Naive thymus-derived CD4-positive, alpha-beta T cell (primary cell): Measurements from ENCODE around the gene GLYAT. TPM values are rescaled to one million over a fixed set of nuclear protein-coding genes. Genes with fewer than 3 reads are reported as not detected.

ENCODE experiments used
- ATAC-seq: fragments of 150-1000 bp; cut with Tn5 transposase; 2 replicates; pipeline ENCODE4 v1.10.0; 2021; ENCODE audit warnings: mild to moderate bottlenecking, moderate library complexity
- CTCF ChIA-PET: fragments of 350-600 bp; sonication (Branson Sonifier 250); formaldehyde crosslinking; loops from one replicate; lab custom pipeline; 2021; ENCODE audit warnings: antibody characterized with exemption; lab: Charles Lee
- POLR2A ChIA-PET: fragments of 350-600 bp; sonication (Branson Sonifier 250); formaldehyde crosslinking; loops from one replicate; lab custom pipeline; 2021; ENCODE audit warnings: antibody characterized with exemption, inconsistent platforms; lab: Charles Lee
- DNase-seq, 9 donors: peaks; one replicate each; pipeline versions ENCODE4 v3.0.0 to v3.0.0-alpha.2; 2020 to 2022; ENCODE audit warnings: mixed read lengths in 1 of 9
- H3K27ac ChIP-seq: one replicate; pipeline ENCODE4 v1.7.0; 2013; ENCODE audit warnings: mild to moderate bottlenecking, low read depth, low read length, moderate library complexity
- H3K27me3 ChIP-seq, 2 donors: one replicate each; pipeline ENCODE4 v1.7.0; 2013; ENCODE audit warnings: low read length in 2 of 2, mild to moderate bottlenecking in 2 of 2, moderate library complexity in 2 of 2; ENCODE audit not compliant: control insufficient read depth in 2 of 2, insufficient read depth in 2 of 2
- H3K36me3 ChIP-seq, 3 experiments: 1 replicate in 2 of 3; 2 replicates in 1 of 3; pipeline ENCODE4 v1.7.0; 2013; ENCODE audit warnings: low read length in 3 of 3, mild to moderate bottlenecking in 3 of 3, moderate library complexity in 1 of 3; ENCODE audit not compliant: insufficient read depth in 3 of 3, control insufficient read depth in 2 of 3
- H3K4me1 ChIP-seq, 2 donors: one replicate each; pipeline ENCODE4 v1.7.0; 2013; ENCODE audit warnings: low read length in 2 of 2, mild to moderate bottlenecking in 2 of 2, moderate library complexity in 1 of 2; ENCODE audit not compliant: control insufficient read depth in 2 of 2, insufficient read depth in 2 of 2
- H3K4me3 ChIP-seq: 2 replicates; pipeline ENCODE4 v1.7.0; 2013; ENCODE audit warnings: mild to moderate bottlenecking, low read length
- H3K9me3 ChIP-seq, 3 experiments: 1 replicate in 2 of 3; 2 replicates in 1 of 3; pipeline ENCODE4 v1.7.0; 2013; ENCODE audit warnings: low read length in 3 of 3; ENCODE audit not compliant: control insufficient read depth in 2 of 3
- H3K27ac Mint-ChIP-seq, 9 donors: one replicate each; pipeline ENCODE4 v1.8.0; 2020 to 2022; ENCODE audit warnings: mixed read lengths in 9 of 9, mild to moderate bottlenecking in 8 of 9, moderate library complexity in 5 of 9, inconsistent platforms in 2 of 9
- H3K27me3 Mint-ChIP-seq, 5 donors: one replicate each; pipeline ENCODE4 v1.8.0; 2021 to 2022; ENCODE audit warnings: mixed read lengths in 5 of 5, mild to moderate bottlenecking in 1 of 5
- H3K36me3 Mint-ChIP-seq, 5 donors: one replicate each; pipeline ENCODE4 v1.8.0; 2020 to 2022; ENCODE audit warnings: mixed read lengths in 5 of 5, mild to moderate bottlenecking in 3 of 5, inconsistent platforms in 1 of 5
- H3K4me1 Mint-ChIP-seq, 7 donors: one replicate each; pipeline ENCODE4 v1.8.0; 2020 to 2022; ENCODE audit warnings: mixed read lengths in 7 of 7, mild to moderate bottlenecking in 3 of 7, inconsistent platforms in 1 of 7
- H3K4me3 Mint-ChIP-seq, 10 donors: one replicate each; pipeline ENCODE4 v1.8.0; 2020 to 2022; ENCODE audit warnings: mild to moderate bottlenecking in 10 of 10, mixed read lengths in 10 of 10, moderate library complexity in 6 of 10, inconsistent platforms in 2 of 10
- H3K9me3 Mint-ChIP-seq, 11 donors: one replicate each; pipeline ENCODE4 v1.8.0; 2020 to 2022; ENCODE audit warnings: mixed read lengths in 11 of 11, mild to moderate bottlenecking in 4 of 11, inconsistent platforms in 1 of 11, moderate library complexity in 1 of 11
- intact Hi-C, 2 donors: fragments of 100-400 bp; cut with micrococcal nuclease; formaldehyde crosslinking; loops; one replicate each; pipeline ENCODE4 v1.15.1; 2023
- polyA plus RNA-seq, 2 donors: library from polyadenylated mRNA; unstranded; fragments of 300-500 nt; fragmentation: Illumina TruSeq; gene quantifications; one replicate each; pipeline ENCODE4 v1.2.3, GENCODE V29; 2021
- total RNA-seq, 6 experiments: library from RNA in 5 of 6; stranded (reverse) in 5 of 6; gene quantifications; 1 replicate in 5 of 6; 2 replicates in 1 of 6; pipeline ENCODE4 v1.2.3 and lab custom pipeline; 2021 to 2026

Gene GLYAT
- total and polyA plus RNA-seq, 7 experiments from 2014 or later = not detected

- H3K9me3 Mint-ChIP-seq = peaks cover 0 to 7% (median 1%) of the 10 kb centered on the region in 11 donors
- peaks cover 0 to 5% (median 0%) of the 10 kb centered on the region in 5 donors for H3K36me3 Mint-ChIP-seq
- ChIA-PET POLR2A (no interaction called here), CTCF (no interaction called here)
- H3K4me3 ChIP-seq = no peak overlapping the region
- peaks cover 0 to 6% (median 0%) of the 10 kb centered on the region in 5 donors for H3K27me3 Mint-ChIP-seq
- no peaks in the 10 kb centered on the region for H3K9me3 ChIP-seq
- H3K27ac Mint-ChIP-seq = peak overlapping the region in 1 of 9 donors; percentile 51
- DNase-seq (no peak), ATAC-seq (no peak)
- H3K27me3 ChIP-seq = no peaks in the 10 kb centered on the region
- H3K36me3 ChIP-seq = no peaks in the 10 kb centered on the region
- H3K4me1 ChIP-seq = no peaks in the 10 kb centered on the region
- H3K27ac ChIP-seq = no peak overlapping the region
- intact Hi-C loops = no loop called here
- peaks cover 0 to 18% (median 17%) of the 10 kb centered on the region in 7 donors for H3K4me1 Mint-ChIP-seq
- H3K4me3 Mint-ChIP-seq = no peak overlapping the region
These were observed 3.1 kb upstream of the GLYAT start for GRCh38 chr11:58734681-58735490.

GRCh38 chr11:58730507-58731089, 1.1 kb downstream of the GLYAT start:
- no peak overlapping the region for H3K27ac ChIP-seq
- H3K4me1 ChIP-seq = peaks cover 4 to 36% of the 10 kb centered on the region in 2 donors
- DNase-seq (no peak), ATAC-seq (no peak)
- peaks cover 0 to 6% (median 0%) of the 10 kb centered on the region in 5 donors for H3K27me3 Mint-ChIP-seq
- H3K36me3 Mint-ChIP-seq = peaks cover 0 to 3% (median 0%) of the 10 kb centered on the region in 5 donors
- H3K9me3 ChIP-seq = no peaks in the 10 kb centered on the region
- POLR2A ChIA-PET = interaction anchor here (0.9 kb wide), 1 partner anchor 206 kb away, joined by 3 read pairs; no protein-coding TSS in a partner anchor
- H3K27me3 ChIP-seq = no peaks in the 10 kb centered on the region
- CTCF ChIA-PET = interaction anchor here (0.6 to 0.8 kb wide), 2 partner anchors 102 to 807 kb away, joined by 3 read pairs; no protein-coding TSS in a partner anchor
- peak overlapping the region in 3 of 9 donors; percentile 73 to 99 (median 95) for H3K27ac Mint-ChIP-seq
- peaks cover 0 to 14% (median 3%) of the 10 kb centered on the region in 11 donors for H3K9me3 Mint-ChIP-seq
- no peak overlapping the region for H3K4me3 ChIP-seq
- intact Hi-C loops = no loop called here
- peaks cover 16 to 58% (median 51%) of the 10 kb centered on the region in 7 donors for H3K4me1 Mint-ChIP-seq
- no peaks in the 10 kb centered on the region for H3K36me3 ChIP-seq
- H3K4me3 Mint-ChIP-seq = no peak overlapping the region

- no peak for DNase-seq
- ChIA-PET POLR2A (interaction anchor here (0.6 to 2.2 kb wide), 20 partner anchors 9 to 202 kb away, joined by 3 to 11 read pairs (median 4); partner anchors contain the start of gene LPXN), CTCF (interaction anchor here (0.7 to 2.1 kb wide), 9 partner anchors 12 to 409 kb away, joined by 3 to 9 read pairs (median 3); partner anchors contain the start of gene ZFP91)
These were observed 4.3 kb downstream of the GLYAT start for GRCh38 chr11:58727415-58727797.

GRCh38 chr11:58726737-58727414, 4.9 kb downstream of the GLYAT start:
- Mint-ChIP-seq H3K27me3 (no peaks in the 10 kb centered on the region), H3K4me1 (peaks cover 16 to 67% (median 54%) of the 10 kb centered on the region in 7 donors), H3K27ac (peak overlapping the region; percentile 58 to 99 (median 97)), H3K9me3 (peaks cover 0 to 14% (median 3%) of the 10 kb centered on the region in 11 donors), H3K4me3 (peak overlapping the region; percentile 33 to 86 (median 62)), H3K36me3 (peaks cover 0 to 3% (median 3%) of the 10 kb centered on the region in 5 donors)
- ATAC-seq = peak; percentile 84
- Histone ChIP-seq H3K9me3 (no peaks in the 10 kb centered on the region), H3K27ac (peak overlapping the region; percentile 60), H3K4me1 (peaks cover 4 to 41% of the 10 kb centered on the region in 2 donors), H3K4me3 (no peak overlapping the region), H3K36me3 (no peaks in the 10 kb centered on the region), H3K27me3 (no peaks in the 10 kb centered on the region)
- CTCF ChIA-PET = interaction anchor here (0.7 to 2.1 kb wide), 8 partner anchors 11 to 409 kb away, joined by 3 to 9 read pairs (median 3); partner anchors contain the start of gene ZFP91
- peak in 7 of 9 donors; percentile 39 to 79 (median 73) for DNase-seq
- intact Hi-C loops = loop anchor here in 1 of 2 donors (1.0 to 5.0 kb wide), 8 partner anchors 9 to 925 kb away; partner anchors contain the start of gene FAM111A
- POLR2A ChIA-PET = interaction anchor here (0.5 to 2.2 kb wide), 19 partner anchors 9 to 202 kb away, joined by 3 to 11 read pairs (median 4); partner anchors contain the start of gene LPXN

More at GRCh38 chr11:58727415-58727797, 4.3 kb downstream of the GLYAT start:
- H3K4me3 Mint-ChIP-seq = peak overlapping the region in 9 of 10 donors; percentile 38 to 86 (median 62)
- no peaks in the 10 kb centered on the region for H3K27me3 Mint-ChIP-seq
- Histone ChIP-seq H3K27me3 (no peaks in the 10 kb centered on the region), H3K4me3 (no peak overlapping the region), H3K36me3 (no peaks in the 10 kb centered on the region), H3K27ac (peak overlapping the region; percentile 60), H3K4me1 (peaks cover 4 to 41% of the 10 kb centered on the region in 2 donors), H3K9me3 (no peaks in the 10 kb centered on the region)
- no peak for ATAC-seq
- H3K36me3 Mint-ChIP-seq = peaks cover 0 to 3% (median 3%) of the 10 kb centered on the region in 5 donors
- peak overlapping the region; percentile 58 to 99 (median 97) for H3K27ac Mint-ChIP-seq
- peaks cover 16 to 67% (median 54%) of the 10 kb centered on the region in 7 donors for H3K4me1 Mint-ChIP-seq
- intact Hi-C loops = loop anchor here in 1 of 2 donors (1.0 to 5.0 kb wide), 8 partner anchors 9 to 925 kb away; partner anchors contain the start of gene FAM111A
- H3K9me3 Mint-ChIP-seq = peaks cover 0 to 14% (median 1%) of the 10 kb centered on the region in 11 donors

- Mint-ChIP-seq H3K9me3 (peaks cover 0 to 6% (median 0%) of the 10 kb centered on the region in 11 donors), H3K36me3 (no peaks in the 10 kb centered on the region), H3K4me1 (no peaks in the 10 kb centered on the region), H3K4me3 (no peak overlapping the region), H3K27me3 (no peaks in the 10 kb centered on the region), H3K27ac (no peak overlapping the region)
- Histone ChIP-seq H3K9me3 (no peaks in the 10 kb centered on the region), H3K4me1 (no peaks in the 10 kb centered on the region), H3K4me3 (no peak overlapping the region), H3K36me3 (no peaks in the 10 kb centered on the region), H3K27me3 (no peaks in the 10 kb centered on the region), H3K27ac (no peak overlapping the region)
- ChIA-PET CTCF (interaction anchor here (0.8 kb wide), 1 partner anchor 21 kb away, joined by 3 read pairs; no protein-coding TSS in a partner anchor), POLR2A (no interaction called here)
- DNase-seq = no peak
- intact Hi-C loops = no loop called here
- ATAC-seq = no peak
These were observed 12.2 kb downstream of the GLYAT start for GRCh38 chr11:58719406-58720117.
